ENCODE data around the gene DIP2C.

DNA sequence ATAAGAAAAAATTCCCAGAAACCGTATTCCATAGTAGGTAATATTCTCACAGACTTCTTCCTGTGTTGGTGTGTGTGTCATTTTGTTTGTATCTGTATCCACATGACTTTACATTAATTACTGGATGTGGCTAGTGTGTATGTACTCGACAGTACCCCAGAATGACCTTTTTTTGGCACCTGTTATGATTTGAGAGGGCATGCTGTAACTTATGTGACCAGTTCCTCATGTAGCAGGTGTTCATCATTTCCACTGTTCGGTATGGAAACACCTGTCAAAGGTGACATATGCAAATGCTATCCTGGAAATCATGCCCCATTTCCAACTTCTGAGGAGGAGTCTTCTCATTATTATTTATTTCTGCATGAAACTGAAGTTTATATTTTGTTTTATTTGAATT, 464.9 kb downstream of the DIP2C start:
- no peak for TF ChIP-seq EZH2 (IDR thresholded peaks at IDR 0.05; ENCODE audit: borderline replicate concordance, low read length)
- TF ChIP-seq, protein P1, sequence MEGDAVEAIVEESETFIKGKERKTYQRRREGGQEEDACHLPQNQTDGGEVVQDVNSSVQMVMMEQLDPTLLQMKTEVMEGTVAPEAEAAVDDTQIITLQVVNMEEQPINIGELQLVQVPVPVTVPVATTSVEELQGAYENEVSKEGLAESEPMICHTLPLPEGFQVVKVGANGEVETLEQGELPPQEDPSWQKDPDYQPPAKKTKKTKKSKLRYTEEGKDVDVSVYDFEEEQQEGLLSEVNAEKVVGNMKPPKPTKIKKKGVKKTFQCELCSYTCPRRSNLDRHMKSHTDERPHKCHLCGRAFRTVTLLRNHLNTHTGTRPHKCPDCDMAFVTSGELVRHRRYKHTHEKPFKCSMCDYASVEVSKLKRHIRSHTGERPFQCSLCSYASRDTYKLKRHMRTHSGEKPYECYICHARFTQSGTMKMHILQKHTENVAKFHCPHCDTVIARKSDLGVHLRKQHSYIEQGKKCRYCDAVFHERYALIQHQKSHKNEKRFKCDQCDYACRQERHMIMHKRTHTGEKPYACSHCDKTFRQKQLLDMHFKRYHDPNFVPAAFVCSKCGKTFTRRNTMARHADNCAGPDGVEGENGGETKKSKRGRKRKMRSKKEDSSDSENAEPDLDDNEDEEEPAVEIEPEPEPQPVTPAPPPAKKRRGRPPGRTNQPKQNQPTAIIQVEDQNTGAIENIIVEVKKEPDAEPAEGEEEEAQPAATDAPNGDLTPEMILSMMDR (conservative IDR thresholded peaks at IDR 0.05 in 1 of 2, IDR thresholded peaks at IDR 0.05 in 1 of 2; ENCODE audit: extremely low read depth in 1 of 2, insufficient read depth in 1 of 2, low read depth in 1 of 2, low read length in 2 of 2): no peak

Data from mammary epithelial cell (primary cell).